Stimulated activated CD4-positive, alpha-beta T cell treated with anti-CD3 and anti-CD28 coated beads, Interleukin-1b, Interleukin-23, amount 100 ng/mL, for 4 hours (primary cell): ENCODE results near the gene SOX21.
A peak's percentile ranks its signal among the peaks of the same experiment; 100 is the strongest.

Experiments used
- DNase-seq, 2 donors: peaks; one replicate each; pipeline ENCODE4 v3.0.0-alpha.2; 2020; ENCODE audit warnings: low read depth in 2 of 2

Gene SOX21

GRCh38 chr13:94679614-94680013, 32.7 kb downstream of the SOX21 start:
- DNase-seq = no peak

- no peak for DNase-seq
These were observed 33.5 kb downstream of the SOX21 start for GRCh38 chr13:94678845-94679244.

- DNase-seq = no peak
These were observed 34.5 kb downstream of the SOX21 start for GRCh38 chr13:94677799-94678198.

GRCh38 chr13:94674609-94675348, 37.6 kb downstream of the SOX21 start:
- peak; percentile 37 to 38 for DNase-seq

GRCh38 chr13:94673851-94674250, 38.5 kb downstream of the SOX21 start:
- DNase-seq = no peak

GRCh38 chr13:94672400-94672799, 39.9 kb downstream of the SOX21 start:
- DNase-seq = no peak

- no peak for DNase-seq
These were observed 45.2 kb downstream of the SOX21 start for GRCh38 chr13:94667190-94667589.

- no peak for DNase-seq
These were observed 46.3 kb downstream of the SOX21 start for GRCh38 chr13:94666065-94666464.

GRCh38 chr13:94664889-94665288, 47.5 kb downstream of the SOX21 start:
- no peak for DNase-seq

- DNase-seq = no peak
These were observed 49.9 kb downstream of the SOX21 start for GRCh38 chr13:94662274-94662945.

GRCh38 chr13:94661406-94661805, 50.9 kb downstream of the SOX21 start:
- no peak for DNase-seq

- no peak for DNase-seq
These were observed 51.5 kb downstream of the SOX21 start for GRCh38 chr13:94660695-94661326.
